B cell (primary cell): ENCODE data around the gene MARCHF10.

Experiments used
- CTCF ChIP-seq: fragments of 200-600 bp; IDR thresholded peaks from one replicate; pipeline ENCODE4 v1.8.0; 2022; ENCODE audit warnings: antibody characterized with exemption, mild to moderate bottlenecking
- EZH2 ChIP-seq: IDR thresholded peaks from 2 replicates; pipeline ENCODE4 v1.6.1; 2012; ENCODE audit warnings: borderline replicate concordance, low read depth, mild to moderate bottlenecking, moderate library complexity, low read length; ENCODE audit not compliant: insufficient read depth, poor library complexity, severe bottlenecking

GRCh38 chr17:62735044-62735651 lies 73.0 kb downstream of the MARCHF10 start:
- TF ChIP-seq EZH2, result no peak
- no peak for TF ChIP-seq CTCF
